Measurements from ENCODE around the gene DBP.

DBP gene

DNA sequence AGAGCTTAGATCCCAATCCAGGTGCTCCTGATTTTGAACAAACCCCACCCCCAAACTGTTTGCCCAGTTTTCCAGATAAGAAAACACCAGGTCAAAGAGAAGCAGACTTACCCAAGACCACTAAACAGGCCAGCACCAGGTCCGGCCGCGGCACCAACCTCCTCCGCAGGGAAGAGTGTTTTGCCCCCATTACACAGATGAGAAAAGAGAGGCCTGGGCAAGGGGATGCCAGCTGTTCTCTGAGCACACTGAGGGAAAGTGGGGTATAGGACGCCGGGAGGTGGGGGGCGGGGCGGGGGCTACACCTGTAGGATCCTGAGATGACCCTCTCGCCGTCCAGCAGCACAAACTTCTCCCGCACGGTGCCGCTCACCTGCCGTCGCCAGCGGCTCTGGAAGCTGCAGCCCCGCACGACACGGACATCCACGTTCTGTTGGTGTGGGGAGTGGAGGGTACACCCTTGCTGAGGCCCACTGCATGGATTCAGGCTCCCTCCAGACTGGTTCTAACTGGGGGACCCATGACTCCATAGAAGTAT is 27.5 kb downstream of the DBP start:
- DNase-seq (ENCODE audit: low spot score) = no peak

- DNase-seq (ENCODE audit: low spot score) = peak; percentile 91
These were observed 28.3 kb downstream of the DBP start for GRCh38 chr19:48608798-48609263.

GRCh38 chr19:48607359-48607755 is 29.8 kb downstream of the DBP start:
- DNase-seq (ENCODE audit: low spot score) = no peak

DNA sequence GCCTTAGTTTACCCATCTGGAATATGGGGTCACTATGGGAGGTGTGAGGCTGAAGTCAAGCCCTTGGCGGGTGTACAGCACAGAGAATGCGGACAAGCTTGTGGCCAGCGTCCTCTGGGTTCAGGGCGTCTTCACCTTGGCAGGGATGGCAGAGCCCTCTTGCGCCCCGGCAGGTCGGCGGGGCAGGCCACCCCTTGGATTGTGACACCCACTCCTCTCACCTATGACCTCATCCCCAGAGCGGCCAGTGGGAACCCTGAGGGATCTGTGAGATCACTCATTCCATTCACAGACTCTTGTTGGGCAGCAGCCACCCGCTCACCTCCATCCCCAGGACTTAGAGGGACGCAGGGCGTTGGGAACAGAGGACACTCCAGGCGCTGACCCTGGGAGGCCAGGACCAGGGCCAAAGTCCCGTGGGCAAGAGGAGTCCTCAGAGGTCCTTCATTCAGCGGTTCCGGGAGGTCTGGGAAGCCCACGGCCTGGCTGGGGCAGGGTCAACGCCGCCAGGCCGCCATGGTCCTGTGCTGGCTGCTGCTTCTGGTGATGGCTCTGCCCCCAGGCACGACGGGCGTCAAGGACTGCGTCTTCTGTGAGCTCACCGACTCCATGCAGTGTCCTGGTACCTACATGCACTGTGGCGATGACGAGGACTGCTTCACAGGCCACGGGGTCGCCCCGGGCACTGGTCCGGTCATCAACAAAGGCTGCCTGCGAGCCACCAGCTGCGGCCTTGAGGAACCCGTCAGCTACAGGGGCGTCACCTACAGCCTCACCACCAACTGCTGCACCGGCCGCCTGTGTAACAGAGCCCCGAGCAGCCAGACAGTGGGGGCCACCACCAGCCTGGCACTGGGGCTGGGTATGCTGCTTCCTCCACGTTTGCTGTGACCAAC is 30.5 kb downstream of the DBP start, which contains the start of gene SPACA4:
Gene SPACA4, plus strand, starts transcription at position 280 of the 896 bp plus-strand sequence. Its CDS starts 237 bp downstream, at position 517.
- no peak for DNase-seq (ENCODE audit: low spot score)

GRCh38 chr19:48603850-48604249 is 33.3 kb downstream of the DBP start:
- no peak for DNase-seq (ENCODE audit: low spot score)

DNA sequence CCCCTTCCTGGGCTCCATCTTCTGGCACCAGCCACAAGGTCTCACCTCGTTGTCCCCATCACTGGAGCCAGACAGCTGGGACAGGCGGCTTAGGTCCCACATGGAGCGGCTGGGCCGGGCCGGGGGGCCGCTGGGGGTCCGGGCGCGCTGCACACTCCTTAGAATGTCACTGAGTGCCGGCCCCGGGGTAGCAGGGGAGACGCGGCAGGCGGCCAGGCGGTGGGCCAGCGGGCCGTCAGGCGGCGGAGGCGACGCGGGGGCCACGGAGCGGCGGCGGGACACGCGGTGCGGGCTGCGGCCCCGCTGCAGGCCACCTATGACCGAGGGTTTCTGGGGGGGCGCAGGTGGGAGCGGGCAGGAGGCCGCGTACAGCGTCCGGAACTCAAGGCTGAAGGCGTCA is 33.7 kb downstream of the DBP start:
- no peak for DNase-seq (ENCODE audit: low spot score)

DNA sequence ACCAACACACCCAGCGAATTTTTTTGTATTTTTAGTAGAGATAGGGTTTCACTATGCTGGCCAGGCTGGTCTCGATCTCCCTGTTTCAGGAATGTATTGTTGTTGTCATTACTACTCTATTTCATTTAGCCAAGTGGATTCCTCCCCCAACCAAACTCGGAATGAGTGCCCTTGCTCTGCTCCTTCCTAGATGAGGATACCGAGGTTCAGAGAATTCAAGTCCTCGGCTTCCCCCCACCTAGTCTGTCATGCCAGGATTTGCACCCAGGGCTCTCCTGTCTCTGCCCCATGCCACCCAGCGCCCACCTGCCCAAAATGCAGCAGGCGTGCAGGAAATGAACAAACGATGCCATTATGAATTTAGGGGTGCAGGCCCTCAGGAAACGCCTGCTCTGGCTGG is 34.2 kb downstream of the DBP start:
- no peak for DNase-seq (ENCODE audit: low spot score)

DNA sequence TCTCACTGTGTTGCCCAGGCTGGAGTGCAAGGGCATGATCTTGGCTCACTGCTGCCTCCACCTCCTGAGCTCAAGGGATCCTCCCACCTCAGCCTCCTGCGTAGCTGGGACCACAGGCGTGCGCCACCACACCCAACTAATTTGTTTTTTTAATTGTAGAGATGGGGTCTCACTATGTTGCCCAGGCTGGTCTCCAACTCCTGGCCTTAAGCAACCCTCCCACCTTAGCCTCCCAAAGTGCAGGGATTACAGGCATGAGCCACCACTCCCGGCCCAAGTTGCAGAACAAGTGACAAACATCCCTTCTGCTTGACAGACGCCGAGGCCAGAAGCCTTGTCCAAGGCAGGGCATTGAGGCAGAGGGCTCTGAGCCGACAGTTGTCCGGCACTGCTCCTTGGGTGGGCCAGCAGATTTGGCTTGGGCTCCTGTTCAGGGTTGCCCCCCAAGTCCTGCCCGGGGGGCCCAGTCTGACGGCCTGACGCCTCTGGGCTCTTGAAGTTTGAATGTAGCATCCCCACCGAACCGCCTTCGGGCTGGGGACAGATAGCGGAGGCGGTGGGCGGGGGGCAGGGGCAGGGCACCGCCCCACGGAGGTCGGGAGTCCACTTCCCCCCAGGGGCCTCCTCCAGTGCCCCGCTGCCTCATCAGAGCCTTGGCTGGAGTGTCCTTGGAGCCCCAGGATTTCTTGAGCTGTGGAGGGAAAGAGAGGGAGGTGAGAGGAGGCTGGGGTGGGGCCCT is 36.3 kb downstream of the DBP start:
- DNase-seq (ENCODE audit: low spot score) = no peak

DNA sequence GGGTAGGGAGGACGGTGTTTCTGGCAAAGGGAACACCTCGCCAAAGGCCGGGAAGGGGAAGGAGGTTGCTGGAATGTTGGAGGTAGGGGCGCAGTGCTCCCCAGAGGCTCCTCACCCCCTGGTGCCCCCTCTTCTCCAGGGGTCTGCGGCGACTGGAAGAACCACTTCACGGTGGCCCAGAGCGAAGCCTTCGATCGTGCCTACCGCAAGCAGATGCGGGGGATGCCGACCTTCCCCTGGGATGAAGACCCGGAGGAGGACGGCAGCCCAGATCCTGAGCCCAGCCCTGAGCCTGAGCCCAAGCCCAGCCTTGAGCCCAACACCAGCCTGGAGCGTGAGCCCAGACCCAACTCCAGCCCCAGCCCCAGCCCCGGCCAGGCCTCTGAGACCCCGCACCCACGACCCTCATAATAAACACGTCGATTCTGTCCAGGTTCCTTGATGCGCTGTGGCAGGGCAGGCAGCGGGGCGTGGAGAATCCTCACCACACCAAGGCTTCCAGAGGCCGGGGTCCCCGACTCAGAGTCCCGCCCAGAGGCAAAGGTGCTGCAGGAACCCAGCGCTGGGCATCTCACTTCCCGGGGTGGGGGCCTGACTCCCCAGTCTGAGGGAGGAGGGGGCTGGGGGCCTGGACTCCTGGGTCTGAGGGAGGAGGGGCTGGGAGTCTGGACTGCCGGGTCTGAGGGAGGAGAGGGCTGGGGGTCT is 38.0 kb downstream of the DBP start:
- no peak for DNase-seq (ENCODE audit: low spot score)

- DNase-seq (ENCODE audit: low spot score) = no peak
These were observed 40.3 kb downstream of the DBP start for GRCh38 chr19:48596679-48597465.

DNA sequence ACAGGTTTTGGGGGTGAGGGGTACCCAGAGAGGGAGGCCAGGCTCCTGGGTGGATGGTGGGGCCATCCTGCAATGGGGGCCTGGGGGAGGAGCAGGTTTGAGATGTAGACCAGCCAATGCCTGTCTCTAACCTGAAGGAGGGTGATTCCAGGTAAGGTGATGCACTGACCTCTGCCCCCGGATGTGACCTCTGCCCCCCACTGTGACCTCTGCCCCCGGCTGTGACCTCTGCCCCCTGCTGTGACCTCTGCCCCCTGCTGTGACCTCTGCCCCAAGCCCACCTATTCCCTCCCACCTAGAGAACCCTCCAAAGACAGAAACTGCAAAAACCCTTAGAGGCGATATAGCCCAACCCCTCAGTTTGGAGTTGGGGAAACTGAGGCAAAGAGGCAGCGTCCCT is 40.9 kb downstream of the DBP start:
- DNase-seq (ENCODE audit: low spot score) = no peak

GRCh38 chr19:48595833-48596232 is 41.3 kb downstream of the DBP start:
- DNase-seq (ENCODE audit: low spot score) = no peak

GRCh38 chr19:48595171-48595570 is 42.0 kb downstream of the DBP start:
- no peak for DNase-seq (ENCODE audit: low spot score)

GRCh38 chr19:48591021-48591420 is 46.2 kb downstream of the DBP start:
- DNase-seq (ENCODE audit: low spot score) = no peak

- peak; percentile 89 for DNase-seq (ENCODE audit: low spot score)
These were observed 48.3 kb downstream of the DBP start for GRCh38 chr19:48588670-48589401.

- no peak for DNase-seq (ENCODE audit: low spot score)
These were observed 49.8 kb downstream of the DBP start for GRCh38 chr19:48587387-48587786.

DNA sequence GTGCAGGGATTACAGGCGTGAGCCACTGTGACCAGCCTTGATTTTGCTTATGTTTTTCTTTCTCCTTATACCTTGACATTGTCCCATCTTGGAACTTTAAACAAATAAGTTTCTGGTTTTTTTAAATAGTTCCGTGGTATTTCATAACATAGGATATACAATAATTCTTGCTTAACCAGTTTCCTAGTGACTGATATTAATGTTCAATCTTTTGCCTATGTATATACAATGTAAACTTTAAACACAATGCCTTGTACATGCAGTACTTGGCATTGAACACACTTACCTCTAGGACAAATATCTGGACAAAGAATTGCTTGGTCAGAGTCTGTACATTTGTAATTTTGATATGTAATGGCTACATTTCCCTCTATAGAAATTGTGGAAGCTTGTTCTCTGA is 55.0 kb downstream of the DBP start:
- DNase-seq (ENCODE audit: low spot score) = no peak
